DMS79 treated with DMSO at 0.1 percent for 48 hours (cell line): ENCODE results near the gene CARTPT.

Experiments
- DNase-seq: peaks from one replicate; lab custom pipeline; 2025; lab: John Stamatoyannopoulos, UW

Gene CARTPT

DNA sequence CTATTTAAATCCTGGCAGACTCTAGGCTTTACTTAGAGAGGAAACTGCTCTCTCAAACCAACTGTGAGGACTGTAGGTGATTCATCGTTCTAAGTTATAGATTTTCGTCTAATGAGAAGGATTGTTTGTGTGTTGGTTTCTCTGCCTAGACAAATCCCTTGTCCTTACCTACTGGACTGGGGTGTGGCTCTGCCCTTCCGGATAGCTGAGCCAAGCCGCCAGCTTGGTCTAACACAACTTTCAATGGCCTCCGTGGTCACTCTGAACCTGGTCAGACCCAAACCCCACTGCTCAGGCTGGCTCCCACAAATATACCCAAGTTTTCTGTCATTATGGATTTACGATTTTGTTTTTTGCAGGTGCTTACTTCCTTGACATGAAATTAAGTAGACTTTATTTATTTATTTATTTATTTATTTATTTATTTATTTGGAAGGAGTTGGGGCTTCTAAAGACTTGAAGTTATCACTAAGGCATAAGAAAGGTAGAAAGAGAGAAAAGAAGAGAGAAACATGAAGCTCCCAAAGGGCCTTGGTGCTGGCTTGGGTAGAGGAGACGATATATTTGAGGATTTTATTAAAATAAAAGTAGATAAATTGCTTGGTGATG lies 19.0 kb downstream of the CARTPT start:
- no peak for DNase-seq

DNA sequence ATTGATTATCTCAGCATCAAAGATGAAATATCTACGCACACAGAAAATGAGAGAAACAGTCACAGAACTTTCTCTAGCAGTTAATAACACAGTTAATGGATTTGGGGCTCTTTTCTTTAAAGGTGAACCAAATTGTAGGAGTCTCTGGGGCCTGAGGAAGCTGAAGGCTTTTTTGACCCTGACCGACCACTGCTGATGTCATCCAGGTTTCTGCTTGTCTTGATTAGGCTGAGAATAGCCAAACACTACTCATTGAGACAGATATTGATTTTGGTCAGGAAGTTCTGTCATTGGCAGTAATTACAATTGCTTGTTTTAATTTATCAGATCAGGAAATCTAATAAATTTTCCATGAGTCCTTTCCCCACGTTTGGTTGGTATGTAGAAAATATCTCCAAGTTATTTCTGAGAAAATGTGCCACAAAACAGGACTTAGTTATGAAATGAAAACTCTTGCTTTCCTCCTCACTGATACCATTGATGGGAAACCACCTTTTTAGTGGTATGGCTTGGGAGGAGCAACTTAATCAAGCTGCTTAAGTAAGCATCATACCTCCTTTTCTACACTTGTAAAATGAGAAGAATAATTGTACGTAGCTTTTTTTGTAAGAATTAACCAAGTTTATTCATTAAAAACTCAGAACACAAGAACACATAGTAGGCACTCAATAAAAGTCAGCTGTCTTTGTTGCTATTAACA lies 19.7 kb downstream of the CARTPT start:
- DNase-seq: no peak

DNA sequence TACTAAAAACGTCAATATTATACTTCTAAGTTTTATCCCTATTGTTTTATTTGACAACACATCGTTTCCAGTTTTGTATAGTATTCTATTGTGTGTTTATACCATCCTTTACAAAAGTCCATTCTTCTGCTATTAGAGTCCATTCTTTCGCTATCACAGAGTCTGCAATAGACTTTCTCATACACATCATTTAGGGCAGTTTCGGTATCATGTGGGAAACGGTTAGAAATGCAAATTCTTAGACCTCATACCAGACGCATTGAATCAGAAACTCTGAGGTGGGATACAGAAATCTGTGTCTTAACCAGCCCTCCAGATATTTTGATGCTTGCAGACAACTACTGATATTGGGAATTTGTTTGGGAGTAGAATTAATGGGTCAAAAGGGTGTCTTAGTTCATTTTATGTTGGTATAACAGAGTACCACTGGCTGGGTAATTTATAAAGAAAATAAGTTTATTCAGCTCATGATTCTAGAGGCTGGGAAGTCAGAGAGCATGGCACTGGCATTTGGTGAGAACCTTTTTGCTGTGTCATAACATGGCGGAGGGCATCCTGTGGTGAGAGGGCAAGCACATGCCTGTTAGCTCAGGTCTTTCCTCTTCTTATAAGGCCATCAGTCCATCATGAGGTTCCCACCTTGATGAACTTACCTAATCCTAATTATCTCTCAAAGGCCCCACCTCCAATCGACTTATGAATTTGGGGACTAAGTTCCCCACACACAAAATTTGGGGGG lies 21.1 kb downstream of the CARTPT start:
- DNase-seq: no peak

DNA sequence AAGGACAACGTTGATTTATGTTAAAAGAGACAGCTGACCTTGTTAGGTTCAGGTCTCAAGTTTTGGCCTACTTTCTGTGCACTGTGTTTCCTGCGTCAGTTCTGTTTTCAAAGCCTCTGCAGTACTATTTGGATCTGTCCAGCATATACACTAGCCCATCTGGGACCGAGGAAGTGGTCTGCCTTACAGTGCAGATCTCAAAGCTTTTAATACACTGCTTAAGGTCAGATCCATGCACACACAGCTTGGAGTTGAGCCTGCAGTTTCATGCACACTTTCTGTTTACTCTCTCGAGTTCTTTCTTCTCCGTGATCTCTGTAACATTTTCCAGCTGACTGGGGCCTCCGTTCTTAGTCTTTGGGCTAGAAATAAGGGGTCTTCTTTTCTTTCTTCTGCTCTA lies 24.1 kb downstream of the CARTPT start:
- no peak for DNase-seq

DNA sequence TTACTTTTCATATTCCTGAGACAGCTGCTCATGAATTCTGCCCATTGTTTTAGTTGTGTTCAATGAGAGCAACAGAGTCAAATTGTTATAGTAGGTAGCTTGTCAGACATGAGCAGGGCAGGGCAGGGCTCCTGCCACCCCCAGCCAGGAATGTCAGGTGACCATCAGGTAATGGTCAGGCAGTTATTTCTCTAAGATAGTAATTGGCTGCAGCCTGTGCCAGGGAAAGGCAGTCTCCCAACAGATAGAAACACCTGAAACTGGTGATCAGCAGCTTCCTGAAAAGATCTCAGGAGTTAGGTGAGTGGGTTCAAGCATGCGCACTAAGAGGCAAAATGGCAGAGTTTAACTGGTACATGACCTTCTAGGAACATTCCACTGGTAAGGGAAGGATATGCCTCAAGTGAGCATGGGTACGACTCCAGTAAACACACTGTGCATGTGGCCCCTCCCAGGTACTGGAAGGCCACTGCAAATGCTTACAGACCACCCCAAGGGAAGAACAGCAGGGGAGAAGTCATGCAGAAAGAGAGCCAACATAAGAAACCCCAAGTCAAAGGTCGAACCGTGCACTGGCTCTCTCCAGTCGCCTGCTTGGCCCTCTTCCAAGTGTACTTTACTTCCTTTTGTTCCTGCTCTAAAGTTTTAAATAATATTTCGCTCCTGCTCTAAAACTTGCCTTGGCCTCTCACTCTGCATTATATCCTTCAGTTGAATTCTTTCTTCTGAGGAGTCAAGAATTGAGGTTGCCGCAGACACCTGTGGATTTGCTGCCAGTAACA lies 25.1 kb downstream of the CARTPT start:
- no peak for DNase-seq

DNA sequence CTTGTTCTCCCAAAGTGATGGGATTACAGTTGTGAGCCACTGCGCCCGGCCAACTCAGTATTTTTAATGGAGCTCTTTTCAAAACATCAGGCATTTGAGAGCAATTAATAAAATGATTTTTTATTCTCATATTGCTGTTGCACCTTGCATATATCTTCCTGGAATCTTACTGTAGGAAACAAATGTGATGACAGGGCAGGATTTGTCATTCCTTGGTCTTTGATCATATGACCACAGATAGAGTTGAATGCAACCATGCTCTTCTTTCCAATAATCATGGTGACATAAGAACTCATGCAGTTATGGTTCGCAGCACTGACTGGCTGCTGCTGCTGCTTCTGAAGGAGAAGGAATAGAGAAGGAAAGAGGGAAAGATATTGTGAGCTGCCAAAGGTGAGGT lies 28.1 kb downstream of the CARTPT start:
- no peak for DNase-seq

DNA sequence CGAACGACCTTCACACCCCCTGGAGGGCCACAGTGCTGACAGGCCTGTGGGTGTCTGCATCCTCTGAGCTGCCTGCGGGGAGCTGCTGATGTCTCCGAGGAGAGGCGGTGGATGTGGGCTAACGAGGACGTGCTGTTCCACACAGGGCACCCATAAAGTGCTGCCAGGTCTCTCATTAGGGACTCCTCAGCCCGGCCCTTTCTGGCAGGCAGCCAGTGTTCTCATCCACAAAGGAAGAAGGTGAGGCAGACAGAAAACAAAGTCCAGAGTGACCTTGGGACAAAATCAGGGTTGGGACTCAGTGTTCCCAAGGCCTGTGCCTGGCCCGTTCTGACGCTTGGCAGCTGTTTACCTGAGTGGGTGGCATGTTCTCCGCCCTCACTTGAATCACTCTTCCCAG lies 29.3 kb downstream of the CARTPT start:
- DNase-seq: no peak

DNA sequence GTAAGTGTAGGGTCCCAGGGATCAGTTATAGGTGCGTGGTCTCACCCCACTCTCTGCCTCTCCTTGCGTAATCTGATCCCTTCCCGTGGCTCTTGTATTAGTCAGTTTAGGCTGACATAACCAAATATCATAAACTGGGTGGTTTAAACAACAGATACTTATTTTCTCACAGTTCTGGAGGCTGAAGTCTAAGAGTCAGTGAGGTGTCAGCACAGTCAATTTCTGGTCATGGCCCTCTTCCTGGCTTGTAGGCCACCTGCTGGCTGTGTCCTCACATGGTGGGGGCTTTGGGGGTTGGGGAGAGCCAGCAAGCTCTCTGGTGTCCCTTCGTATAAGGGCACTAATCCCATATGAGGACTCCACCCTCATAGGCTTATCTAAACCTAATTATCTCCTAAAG lies 32.3 kb downstream of the CARTPT start:
- no peak for DNase-seq

DNA sequence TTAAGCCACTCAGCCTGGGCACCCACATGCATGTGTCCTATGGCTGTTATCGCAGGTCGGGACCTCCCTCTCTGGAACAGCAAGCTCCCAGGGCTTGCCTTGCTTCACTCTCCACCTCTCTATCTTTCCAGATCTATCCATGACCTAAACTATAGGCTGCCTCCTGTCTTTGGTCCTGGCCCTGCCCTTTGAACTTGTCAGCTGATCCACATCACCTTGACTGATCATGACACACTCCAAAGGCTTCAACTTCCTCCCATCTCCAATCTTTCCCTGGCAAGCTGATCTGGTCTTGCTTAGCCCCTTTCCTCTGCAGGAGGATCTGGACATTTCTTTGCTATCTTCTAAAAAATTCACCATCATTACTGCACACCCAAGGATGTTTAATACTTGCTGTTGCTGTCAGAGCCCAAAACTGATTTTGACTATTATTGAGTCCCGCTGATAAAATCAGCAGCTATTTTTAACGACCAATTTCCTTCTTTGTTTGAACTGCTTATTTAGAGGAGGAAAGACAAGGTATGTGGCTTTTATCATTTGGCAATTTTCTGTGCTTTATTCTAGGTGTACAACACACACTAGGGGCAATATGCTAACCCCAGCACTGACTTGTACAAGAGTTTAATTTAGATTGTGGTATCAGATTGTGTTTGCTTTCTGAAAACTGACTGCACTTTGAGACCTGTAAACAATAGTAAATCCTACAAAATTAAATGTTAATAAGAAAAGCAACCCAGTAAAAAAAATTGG lies 33.5 kb downstream of the CARTPT start:
- no peak for DNase-seq

DNA sequence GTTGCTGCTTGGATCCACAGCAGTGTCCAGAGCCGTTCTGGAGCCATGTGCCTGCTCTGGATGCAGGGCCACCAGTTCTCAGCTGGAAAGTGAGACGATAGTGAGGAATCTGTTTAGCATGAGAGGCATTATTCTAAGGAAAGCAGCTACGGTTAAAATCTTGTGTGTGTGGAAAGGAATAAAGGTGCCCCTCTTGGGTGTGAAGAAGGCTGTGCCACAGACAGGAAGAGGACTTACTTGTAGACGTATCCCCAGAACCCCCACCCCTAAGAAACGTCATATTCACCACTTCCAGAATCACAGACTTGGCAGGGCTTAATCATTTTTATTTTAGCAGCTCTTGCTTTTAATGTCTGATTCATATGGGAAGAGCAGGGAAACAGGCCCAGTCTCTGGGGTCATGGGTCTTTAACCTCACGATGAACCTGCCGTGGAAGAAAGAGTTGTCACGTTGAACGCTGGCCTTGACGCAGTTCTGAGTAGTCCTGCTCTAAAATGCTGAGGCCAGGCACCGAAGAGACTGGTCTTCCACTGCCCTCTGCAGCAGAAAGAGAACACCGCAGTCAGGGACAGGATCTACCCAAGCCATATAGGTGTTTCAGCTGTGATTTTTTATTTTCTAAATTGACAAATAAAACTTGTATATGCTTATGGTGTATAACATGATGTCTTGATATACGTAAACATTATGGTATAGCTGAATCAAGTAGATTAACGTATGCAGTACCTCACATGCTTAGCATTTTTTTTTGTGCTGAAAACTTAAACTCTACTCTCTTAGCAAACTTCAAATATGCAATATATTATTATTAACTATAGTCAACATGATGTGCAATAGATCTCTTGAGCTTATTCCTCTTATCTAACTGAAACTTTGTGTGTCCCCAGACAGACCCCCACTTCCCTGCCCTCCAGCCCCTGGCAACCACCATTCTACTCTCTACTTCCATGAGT lies 38.8 kb downstream of the CARTPT start:
- peak; percentile 24 for DNase-seq

DNA sequence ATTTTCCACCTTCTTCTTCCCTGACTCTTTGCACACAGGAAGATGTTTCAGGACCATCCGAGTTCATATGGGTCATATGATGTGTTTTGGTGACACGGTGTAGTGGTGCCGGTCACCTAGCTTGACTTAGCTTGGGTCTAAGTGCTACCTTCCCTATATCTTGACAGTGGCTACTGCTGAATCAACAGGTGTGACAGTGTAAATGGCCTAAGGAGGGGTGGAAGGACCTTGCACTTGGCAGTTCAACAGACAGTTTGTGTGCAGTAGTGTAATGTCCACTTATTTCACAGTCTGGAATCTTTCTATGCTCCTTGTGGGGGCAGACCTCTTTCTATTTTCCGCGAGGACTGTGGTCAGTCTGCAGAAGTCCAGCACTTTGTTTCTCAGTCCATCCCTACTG lies 43.8 kb downstream of the CARTPT start:
- no peak for DNase-seq

DNA sequence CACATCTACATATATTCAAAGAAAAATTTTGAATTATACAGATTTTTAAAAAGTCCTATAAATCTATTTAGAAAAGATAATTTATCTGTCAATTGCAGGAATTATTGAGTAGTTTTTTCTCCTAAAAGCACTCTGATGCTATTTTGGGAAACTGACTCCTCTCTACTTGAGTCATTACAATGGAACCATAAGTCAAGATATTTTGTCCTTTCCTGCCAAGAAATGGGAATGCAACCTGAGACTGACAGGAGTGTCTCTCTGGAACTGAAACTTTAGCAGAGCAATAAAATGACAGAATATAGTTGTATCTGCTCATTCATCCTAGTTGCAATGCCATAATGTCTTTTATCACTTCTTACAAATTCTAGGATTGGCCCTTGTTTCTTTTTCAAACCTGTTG lies 48.6 kb downstream of the CARTPT start:
- DNase-seq: no peak

DNA sequence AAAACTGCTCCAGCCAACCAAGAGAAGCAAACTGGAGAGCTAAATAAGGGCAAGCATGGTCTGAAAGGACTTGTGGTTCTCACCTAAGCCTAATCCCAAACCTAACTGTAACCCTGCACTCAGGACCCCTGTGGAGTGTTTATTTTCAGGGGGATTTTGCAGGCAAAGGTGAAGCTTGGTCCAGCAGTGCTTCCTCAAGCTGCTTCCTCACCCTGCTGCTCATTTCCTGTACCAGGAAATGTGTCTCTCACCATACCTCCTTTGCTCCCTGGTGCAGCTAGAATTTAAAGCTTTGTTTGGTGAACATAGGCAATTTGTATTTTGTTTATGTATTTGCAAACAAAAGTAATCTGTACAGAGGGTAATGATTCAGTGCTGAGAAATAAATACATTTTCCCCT lies 50.2 kb downstream of the CARTPT start:
- DNase-seq: no peak

DNA sequence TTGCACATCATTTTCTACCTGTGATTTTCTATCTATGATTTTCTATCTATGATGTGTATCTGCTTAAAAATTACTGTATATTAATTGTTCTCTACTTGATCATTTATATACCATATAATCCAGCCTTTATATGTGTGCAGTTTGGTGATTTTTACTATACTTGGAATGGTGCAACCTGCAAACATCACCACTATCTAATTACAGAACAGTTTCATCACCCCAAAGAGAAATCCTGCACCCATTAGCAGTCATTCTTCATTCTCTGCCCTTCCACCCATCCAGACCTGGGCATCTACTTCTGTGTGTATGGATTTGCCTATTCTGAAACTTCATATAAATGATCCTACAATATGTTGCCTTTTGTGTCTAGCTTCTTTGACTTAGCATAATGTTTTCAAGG lies 51.3 kb downstream of the CARTPT start:
- no peak for DNase-seq
